GM19397 (cell line): ENCODE results near the gene ALK.

Experiments used
- ATAC-seq: cut with Tn5 transposase; IDR thresholded peaks from one replicate; pipeline ENCODE4 v1.9.1; 2021; ENCODE audit warnings: mild to moderate bottlenecking, moderate library complexity; ENCODE audit not compliant: unreplicated experiment

The ALK gene

DNA sequence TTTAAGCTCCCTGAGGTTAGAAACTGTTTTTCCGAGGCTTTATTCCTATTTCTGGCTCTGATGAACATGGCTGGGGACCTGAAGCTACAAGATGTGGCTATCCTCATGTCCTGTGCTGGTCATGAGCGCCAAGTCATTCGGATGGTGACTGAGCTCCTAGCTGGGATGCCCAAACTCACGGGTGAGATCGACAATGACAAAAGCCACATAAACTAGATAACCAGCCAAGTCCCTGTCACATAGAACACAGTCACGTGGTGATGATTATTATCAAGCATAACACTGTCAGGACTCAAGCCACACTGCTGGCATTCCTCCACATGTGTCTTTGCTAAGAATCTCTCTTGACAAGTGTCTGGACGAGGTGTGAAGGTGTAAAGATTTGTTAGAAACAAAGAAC lies 531.2 kb downstream of the ALK start:
- no peak for ATAC-seq

DNA sequence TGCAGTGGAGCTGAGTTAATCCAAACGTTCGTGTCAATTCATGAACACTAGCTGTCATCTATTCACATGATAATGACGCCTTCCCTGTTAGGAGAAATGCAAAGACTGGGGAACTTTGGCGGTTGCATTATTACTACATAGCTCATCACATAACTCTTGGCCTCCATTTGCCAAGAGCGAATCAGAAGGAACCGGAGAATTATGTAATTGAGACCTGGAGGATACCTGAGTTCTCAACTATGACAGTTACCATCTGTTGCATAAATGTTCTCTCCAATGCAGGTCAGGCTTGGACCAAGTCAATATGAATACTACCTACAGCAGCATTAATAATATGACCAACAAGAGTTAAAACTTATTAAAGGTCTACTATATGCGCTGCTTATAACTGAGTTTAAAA lies 531.7 kb downstream of the ALK start:
- ATAC-seq = no peak

DNA sequence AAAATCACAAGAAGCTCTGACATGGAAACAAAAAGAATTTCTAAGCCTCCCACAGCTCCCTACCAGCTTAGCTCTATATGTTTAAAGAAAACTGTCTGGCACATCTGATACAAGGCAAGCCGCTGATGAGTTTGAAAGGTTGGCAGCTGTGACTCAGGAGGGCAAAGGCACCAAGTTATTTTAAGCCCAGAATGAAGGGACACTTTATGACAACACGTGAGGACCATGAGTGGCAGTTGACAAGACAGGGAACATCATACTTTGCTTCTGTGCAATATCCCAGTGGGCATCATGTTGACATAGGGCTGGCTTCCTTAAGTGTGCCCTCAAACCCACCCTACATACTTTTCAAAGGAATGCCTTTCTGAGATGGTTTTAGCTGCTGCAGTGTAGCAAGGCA lies 533.3 kb downstream of the ALK start:
- ATAC-seq = no peak

DNA sequence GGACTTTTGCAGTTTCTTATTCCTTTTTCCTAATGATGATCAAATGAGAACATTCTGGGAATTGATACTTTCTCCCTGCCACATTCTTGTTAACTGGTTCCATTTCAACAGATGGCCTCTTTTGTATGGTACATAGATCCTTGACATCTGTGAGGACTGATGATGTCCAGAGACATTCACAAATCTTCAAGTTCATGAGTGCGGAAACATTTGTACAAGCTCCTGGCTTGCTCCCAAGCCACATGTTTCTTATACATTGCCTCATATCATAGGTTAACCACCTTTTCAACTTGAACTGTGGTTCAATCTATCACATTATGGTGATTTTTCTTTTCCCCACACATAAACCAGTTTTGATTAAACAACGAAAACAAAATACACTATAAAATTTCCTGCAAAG lies 538.9 kb downstream of the ALK start:
- no peak for ATAC-seq

DNA sequence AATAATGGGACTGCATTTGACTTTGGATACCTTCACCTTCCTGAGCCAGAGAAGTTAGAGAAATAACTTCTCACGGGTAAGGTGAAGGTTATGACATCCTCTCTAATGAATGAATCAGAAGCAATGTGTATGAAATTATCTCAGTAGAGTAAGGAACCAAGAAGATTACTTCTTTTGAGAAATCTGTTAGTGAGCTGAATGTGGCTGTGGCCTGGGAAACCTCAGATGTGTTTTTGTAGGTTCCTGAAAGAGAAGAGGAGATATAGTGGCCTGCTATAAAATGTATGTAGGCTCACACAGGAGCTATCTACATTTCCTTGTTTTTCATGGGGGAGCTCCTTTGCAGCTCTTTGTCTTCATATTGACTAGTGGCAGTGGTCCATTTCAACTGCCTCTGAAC lies 543.6 kb downstream of the ALK start:
- ATAC-seq = no peak

DNA sequence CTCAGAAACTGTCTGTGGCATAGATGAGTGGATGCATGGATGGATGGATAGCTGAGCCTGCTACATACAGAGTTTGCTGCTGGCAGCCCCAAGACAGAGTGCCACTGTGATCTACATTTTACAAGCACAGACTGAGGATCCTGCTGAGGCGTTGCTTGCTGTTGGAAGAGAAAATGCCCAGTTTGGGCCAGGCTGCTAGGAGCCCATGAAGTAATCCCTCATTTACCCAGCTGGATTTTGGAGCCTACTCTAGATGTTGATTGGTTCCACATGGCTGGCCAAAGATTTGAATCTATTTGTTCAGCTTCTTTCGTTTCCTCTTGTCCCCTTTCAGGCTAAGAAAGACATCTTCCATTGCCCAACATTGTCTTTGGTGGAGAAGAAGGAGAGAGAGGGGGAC lies 544.8 kb downstream of the ALK start:
- ATAC-seq = no peak

DNA sequence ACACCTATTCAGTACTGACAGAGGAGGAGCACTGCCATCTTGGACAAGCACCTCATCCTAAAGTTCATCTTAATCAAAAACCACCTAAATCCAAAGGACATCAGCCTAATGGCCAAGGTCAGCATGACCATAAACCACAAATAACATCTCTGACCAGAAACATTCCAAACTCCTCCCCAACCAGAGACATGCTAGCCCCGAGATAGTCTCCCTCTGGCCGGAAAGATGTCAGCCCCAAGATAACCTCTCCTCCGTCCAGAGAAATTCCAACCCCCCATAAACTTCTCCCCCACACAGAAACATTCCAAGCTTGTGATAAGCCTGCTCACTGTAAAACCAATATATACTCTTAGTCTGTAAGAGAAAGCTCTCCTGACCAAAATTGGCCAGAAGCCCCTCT lies 545.5 kb downstream of the ALK start:
- no peak for ATAC-seq

DNA sequence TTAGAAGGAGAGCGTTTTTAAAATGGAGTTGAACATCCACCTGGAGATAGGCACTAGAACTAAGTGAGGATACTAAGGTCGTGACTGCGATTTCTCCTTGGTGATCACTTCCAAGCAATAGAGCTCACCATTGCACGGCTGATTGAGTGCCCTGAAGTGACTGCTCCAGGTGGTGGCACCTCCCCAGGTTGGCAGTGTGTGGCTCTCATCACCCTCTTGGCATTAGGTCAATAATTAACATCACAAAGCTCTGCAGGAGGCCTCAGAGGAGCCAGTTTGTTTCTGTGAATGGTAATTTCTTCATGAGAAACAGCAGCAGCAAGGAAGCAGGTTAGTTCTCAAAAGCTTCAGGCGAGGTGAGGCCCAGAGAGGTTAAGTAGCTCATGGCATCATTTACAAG lies 546.6 kb downstream of the ALK start:
- no peak for ATAC-seq

DNA sequence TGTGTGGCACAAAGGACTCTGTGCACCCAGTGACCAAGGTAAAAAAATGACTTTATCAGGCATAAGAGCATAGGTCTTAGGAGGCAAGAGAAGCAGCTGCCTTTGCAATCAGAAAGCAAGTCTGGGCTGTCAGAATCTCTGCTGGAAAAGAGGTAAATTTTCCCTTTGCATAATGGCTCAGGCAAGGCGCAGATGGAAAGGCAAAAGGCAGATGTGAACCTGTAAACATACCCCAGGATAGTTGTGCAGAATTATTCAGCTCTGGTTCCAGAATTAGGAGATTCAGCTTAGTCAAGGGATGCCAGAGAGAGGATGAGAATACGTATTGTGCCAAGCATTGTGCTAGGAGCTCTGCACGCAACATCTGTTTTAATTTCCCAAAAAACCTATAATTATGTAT lies 547.5 kb downstream of the ALK start:
- no peak for ATAC-seq

DNA sequence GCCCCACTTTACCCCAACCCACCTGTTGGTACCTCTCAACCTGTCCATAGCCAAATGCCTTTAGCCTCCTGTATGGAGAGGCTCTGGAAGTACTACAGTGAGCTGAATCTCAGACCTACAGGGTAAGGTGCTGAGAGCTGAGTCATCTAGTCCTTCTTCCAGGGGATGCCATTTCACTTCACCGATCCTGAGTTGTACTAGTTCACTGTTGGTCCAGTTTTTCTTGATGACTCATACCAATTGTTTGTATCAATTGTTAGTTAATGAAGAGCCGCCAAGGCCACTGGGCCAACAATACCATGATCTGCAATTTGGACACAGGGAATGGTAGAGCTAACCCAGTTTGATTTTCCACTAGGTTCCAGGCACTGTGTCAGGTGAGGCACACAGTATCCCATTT lies 549.2 kb downstream of the ALK start:
- ATAC-seq = no peak

DNA sequence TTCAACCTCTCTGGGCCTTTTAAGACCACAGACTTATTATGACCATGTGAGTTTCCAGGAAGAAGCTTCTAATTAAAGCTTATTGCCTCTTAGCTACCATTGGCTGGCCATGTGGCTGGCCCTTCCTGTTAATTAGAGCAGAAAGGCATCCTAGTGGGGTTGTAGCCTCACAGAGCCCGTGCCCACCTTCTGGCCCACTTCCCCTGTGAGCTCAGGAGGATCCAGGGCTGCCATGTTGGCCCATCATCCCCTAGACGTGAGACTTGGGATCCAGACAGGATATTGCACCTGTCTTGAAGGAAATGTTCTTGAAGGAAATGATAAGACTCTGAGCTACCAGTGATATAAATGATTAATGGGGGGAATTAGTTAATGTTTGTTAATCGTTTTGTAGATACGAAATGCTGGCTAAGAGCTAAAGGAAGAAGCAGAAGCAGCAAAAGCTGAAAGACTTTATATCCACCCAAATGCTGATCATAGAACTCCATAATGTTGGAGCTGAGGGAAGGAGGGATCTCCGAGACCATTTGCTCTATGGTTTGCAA lies 550.7 kb downstream of the ALK start:
- no peak for ATAC-seq

DNA sequence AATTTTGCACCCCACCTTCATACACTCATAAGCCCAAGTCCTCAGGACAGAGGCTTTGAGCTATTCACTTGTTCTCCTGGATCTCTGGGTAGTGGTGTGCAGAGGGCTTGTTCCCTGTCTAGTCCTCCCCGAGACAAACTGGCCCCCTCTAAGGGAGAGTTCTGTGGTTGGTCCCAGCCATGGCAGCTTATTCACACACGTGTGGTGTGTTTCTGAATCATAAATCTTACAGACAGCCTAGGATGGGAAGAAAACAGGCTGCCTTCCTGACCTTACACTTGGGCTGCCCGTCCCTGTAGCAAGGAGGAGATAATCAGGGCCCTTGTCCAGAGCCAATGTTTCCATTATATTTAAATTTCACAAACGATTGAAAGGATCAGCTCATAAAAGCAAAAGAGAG lies 551.2 kb downstream of the ALK start:
- no peak for ATAC-seq

DNA sequence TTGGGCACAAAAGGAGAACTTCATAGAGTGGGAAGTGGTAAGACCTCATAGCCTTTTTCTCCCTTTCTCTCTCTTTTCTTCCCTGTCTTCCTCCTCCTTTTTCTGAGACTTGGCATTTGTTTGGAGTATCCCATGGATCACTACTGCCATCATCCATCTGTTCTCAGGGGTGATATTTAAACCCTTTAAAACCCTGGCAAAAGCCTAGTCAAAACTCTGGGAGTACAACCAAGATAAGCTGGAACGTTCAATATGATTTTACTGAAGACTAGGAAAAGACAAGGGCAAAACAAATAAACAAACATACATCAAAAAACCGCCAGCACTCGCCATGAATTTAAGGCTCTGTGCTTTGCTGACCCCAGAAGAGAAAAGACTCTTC lies 552.7 kb downstream of the ALK start:
- no peak for ATAC-seq

DNA sequence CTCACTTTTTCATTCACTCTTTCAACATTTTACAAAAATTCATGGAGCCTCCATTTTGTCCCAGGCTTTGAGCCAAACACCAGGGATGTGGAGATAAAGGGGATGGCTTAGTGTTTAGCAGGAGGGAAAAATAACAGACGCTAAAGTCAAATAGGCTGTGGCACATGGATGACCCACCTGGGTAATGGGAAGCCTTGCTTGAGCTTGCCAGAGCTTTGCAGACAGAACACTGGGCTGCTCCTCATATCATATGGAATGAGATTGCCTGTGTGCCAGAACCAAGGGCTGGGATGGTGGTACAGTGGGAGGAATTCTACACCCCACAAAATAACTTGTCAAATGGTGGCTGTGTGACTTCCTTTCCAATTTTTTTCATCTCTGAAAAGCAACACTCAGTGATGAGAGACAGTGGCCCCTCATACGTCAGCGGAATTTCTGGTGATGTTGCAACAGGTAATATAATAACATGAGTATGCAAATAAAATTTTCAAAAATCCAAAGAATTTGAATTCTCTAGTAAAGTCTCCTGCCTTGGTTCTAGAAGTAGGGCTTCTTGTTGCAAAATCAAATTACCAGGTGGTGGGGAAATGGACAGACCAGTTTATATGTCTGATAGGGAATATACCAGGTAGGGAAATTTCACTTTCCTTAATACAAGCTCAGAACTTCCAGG lies 553.3 kb downstream of the ALK start:
- no peak for ATAC-seq

DNA sequence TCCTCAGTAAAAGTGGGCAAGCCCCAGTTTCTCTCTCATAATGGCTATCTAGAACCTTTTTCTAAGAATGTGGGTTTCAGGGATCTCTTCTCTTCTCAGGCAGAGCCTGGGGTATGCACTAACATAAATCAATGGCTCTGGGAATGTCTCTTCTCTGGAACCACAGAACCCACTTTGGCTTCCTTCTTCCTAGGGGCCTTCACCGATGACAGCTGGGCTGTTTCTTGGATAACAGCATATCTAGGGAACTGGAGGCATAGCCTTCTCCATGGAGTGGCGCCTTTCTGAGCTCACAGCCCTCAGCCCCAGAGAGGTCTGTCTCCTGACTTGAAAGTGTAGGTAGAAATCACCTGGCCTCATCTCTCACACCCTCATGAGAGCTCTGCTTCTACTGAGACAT lies 558.3 kb downstream of the ALK start:
- no peak for ATAC-seq

DNA sequence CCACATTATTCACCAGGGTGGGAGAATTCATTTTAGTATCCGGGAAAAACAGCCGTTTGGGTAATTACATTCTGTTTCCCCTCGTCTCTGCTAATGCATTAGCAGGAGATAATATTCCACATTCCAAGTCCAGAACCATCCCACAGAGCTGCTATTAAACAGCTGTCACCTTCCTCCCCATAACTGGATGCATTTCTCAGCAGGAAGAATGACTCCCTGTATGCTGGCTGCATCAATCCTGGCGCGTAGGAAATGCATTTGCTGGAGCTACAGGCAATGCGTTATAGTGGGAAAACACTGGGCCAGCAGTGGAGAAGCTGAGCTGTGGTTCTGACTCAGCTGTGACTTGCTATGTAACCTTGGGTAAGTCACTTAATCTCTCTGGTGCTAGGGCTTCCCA lies 560.2 kb downstream of the ALK start:
- no peak for ATAC-seq

DNA sequence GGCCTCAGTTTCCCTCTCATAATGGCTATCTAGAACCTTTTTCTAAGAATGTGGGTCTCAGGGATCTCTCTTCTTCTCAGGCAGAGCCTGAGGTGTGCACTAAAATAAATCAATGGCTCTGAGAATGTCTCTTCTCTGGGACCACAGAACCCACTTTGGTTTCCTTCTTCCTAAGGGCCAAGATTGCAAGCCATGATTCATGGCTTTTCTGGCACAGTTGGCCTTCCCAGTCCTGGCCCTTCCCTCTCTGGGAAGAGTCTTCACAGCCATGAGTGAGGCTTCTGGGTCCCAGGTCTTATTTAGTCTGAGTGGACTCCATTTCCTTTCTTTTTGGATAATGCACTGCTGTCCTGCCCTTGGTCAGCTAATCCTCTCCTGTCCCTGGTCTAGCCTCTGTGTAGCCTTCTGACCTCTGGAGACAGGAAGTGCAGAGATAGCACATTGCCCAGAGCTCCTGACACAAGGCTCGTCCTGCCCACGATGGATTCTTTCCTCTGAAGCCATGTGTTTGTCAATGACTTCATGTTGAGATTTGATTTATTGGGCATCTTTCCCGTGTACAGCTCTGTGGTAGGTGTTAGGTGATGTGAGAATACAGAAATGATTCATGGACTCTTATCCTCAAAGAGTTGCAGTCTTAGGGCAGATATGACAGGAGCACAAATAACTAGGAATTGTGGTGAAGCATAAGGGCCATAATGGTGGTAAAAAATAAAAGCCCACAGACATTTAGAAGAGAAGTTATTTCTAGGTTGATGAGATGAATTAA lies 561.2 kb downstream of the ALK start:
- no peak for ATAC-seq

DNA sequence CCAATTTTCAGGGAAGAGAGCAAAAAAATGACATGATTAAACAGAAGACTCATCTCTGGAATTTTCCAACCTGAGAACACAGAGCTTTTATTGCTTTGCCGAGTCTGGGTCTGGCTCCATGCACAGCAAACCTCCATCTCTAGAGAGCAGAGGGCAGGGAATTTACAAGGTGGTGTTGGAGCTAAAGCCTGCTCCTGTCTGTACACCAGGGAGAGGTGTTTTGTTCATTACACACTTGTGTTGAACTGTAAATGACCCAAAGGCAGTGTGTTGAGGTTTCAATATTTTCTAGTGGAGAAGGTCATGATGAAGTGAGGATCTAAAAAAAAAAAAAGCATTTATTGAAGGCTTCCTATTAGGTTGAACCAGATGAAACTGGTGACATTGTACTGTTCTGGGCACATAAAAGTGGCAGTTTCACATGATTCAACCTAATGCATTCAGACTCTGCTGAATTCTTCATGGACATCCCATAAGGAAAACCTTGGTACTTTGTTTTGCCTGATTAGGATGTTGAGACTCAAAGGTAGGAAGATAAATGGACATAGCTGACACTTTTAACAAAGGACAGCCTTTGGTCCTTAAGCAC lies 567.9 kb downstream of the ALK start:
- ATAC-seq = no peak

DNA sequence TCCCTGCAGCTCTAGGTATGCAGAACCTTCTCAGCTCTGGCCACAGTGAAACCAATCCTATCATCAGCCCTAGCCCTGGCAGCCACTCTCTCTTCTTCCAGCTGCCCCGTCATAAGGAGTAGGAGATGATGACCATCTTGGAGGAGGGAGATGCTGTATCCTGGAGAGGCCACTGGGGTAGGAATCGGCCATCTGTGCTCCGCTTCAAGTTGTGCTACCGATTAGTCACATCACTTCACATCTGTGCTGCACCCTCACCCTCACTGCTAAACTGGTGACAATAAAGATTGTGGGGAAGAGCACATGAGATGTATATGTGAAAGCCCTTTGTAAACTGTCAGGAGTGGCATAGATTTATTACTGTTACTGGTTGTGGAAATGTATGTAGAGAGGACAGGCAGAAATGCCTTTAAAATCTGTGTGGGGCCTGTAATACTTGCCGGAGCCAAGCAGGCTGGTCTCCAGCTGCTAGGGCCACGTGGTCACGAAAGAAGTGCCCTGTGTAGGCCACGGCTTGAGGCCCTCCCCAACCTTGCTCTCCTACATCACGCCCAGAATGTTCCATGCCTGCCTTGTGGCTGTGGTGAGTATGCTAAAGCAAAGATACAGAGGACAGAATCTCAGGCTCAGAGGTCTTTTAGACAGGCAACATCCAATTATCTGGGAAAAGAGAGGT lies 569.3 kb downstream of the ALK start:
- no peak for ATAC-seq

DNA sequence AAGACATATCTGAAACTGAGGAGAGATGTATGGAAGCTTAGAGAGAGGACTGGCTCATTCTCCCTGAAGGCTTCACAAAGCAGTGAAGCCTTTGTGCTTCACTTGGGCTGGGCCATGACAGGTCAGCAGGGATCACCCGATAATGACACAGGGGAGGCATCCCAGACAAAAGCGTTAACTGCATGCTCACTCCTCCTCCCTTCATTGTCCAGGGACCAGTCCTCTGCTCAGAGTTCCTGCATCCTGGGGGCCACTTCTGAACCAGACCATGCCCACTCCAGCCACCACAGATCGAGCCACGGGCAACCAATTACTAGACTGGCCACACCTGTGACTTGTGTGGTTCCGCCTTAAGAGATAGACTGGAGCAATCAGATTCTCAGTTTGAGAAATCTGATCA lies 570.1 kb downstream of the ALK start:
- no peak for ATAC-seq

DNA sequence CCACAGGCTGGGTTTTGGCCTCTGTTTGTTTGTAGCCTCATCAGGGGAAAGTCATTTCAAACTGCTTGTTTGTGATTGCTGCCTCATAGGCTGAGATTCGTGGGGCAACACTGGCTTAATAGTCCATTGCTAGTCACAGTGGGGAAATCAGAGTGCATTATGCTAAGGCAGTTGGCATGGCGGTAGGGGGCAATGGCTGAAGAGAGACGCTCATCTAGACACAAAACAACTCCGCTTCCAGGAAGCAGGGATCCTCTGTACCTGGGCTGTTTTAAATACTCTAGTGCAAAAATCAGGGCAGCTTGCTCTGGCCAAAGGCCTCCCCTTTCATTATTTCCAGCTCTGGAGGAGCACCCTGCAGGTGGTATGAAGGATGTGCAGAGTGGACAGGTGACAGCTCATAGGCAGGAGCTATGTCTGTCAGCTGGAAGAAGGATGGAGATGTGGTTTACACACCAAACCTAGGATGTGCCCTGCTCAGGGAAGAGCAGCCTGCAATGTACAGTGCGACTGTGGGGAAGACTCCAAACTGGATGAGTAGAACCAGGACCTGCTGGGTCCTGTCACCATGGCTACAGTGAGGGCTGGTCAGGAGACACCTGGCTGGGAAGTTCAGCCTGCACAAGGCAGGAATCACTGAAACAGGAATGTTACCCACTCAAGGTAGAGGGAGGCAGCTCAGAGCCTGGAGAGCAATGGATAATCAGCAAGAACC lies 571.9 kb downstream of the ALK start:
- no peak for ATAC-seq
